Measurements from ENCODE around the gene CBX1. TPM values are rescaled to one million over a fixed set of nuclear protein-coding genes. Genes with fewer than 3 reads are reported as not detected.
A peak's percentile ranks its signal among the peaks of the same experiment; 100 is the strongest.

The CBX1 gene
- total and polyA plus RNA-seq, 7 donors = 26.6 to 69.6 (median 34.8) TPM

GRCh38 chr17:48051706-48052486, 49.4 kb downstream of the CBX1 start:
- no peaks in the 10 kb centered on the region for H3K9me3 ChIP-seq
- H3K27me3 ChIP-seq (ENCODE audit: insufficient read depth in 3 of 3, low read length in 2 of 3) = no peaks in the 10 kb centered on the region
- WGBS, 3 donors = 7 to 22% (median 13%) methylated on average over 5 of the region's 5 CpGs
- H3K4me1 ChIP-seq = peaks cover 57% of the 10 kb centered on the region
- ATAC-seq = peak in 3 of 4 donors; percentile 29 to 43 (median 31)
- DNase-seq = peak; percentile 63 to 86
- intact Hi-C loops (cut with DNase I) = loop anchor here in 1 of 2 donors (2.0 kb wide), 1 partner anchor 13 kb away; no protein-coding TSS in a partner anchor
- TF ChIP-seq CTCF (IDR thresholded peaks at IDR 0.05) = no peak
- H3K36me3 ChIP-seq (ENCODE audit: insufficient read depth in 1 of 2, low read depth in 1 of 2) = peaks cover 4 to 49% of the 10 kb centered on the region in 2 donors
- H3K4me3 ChIP-seq = peak overlapping the region; percentile 87
- H3K27ac ChIP-seq = peak overlapping the region; percentile 97

GRCh38 chr17:48051283-48051682, 50.0 kb downstream of the CBX1 start:
- WGBS, 3 donors = 29 to 54% (median 35%) methylated on average over 10 of the region's 10 CpGs
- intact Hi-C loops (cut with DNase I) = loop anchor here in 1 of 2 donors (2.0 kb wide), 1 partner anchor 14 kb away; no protein-coding TSS in a partner anchor
- Histone ChIP-seq H3K36me3 (ENCODE audit: insufficient read depth in 1 of 2, low read depth in 1 of 2) (peaks cover 3 to 43% of the 10 kb centered on the region in 2 donors), H3K27ac (peak overlapping the region; percentile 97), H3K4me3 (peak overlapping the region; percentile 87), H3K9me3 (no peaks in the 10 kb centered on the region), H3K27me3 (ENCODE audit: insufficient read depth in 3 of 3, low read length in 2 of 3) (no peaks in the 10 kb centered on the region), H3K4me1 (peaks cover 54% of the 10 kb centered on the region)
- no peak for TF ChIP-seq CTCF (IDR thresholded peaks at IDR 0.05)
- DNase-seq = no peak
- no peak for ATAC-seq

GRCh38 chr17:48048384-48049126, 52.7 kb downstream of the CBX1 start:
- 0 to 1% (median 0%) methylated on average over 48 to 53 of the region's 53 CpGs for WGBS, 3 donors
- ATAC-seq = peak; percentile 61 to 76 (median 68)
- intact Hi-C loops (cut with DNase I) = no loop called here
- H3K9me3 ChIP-seq = no peaks in the 10 kb centered on the region
- H3K27me3 ChIP-seq (ENCODE audit: insufficient read depth in 3 of 3, low read length in 2 of 3) = no peaks in the 10 kb centered on the region
- peak overlapping the region; percentile 97 for H3K27ac ChIP-seq
- H3K36me3 ChIP-seq (ENCODE audit: insufficient read depth in 1 of 2, low read depth in 1 of 2) = peaks cover 0 to 25% of the 10 kb centered on the region in 2 donors
- peak overlapping the region; percentile 87 for H3K4me3 ChIP-seq
- peak; percentile 95 to 97 for DNase-seq
- H3K4me1 ChIP-seq = peaks cover 53% of the 10 kb centered on the region
- no peak for TF ChIP-seq CTCF (IDR thresholded peaks at IDR 0.05)

GRCh38 chr17:48047741-48048383, 53.4 kb downstream of the CBX1 start, which contains the start of gene NFE2L1:
Gene NFE2L1, plus strand, starts transcription at chr17:48048359. Its CDS starts 2,760 bp downstream, at chr17:48051119.
- Histone ChIP-seq H3K4me1 (peaks cover 48% of the 10 kb centered on the region), H3K4me3 (peak within 1 kb of the TSS; percentile 87), H3K9me3 (no peaks in the 10 kb centered on the region), H3K27me3 (ENCODE audit: insufficient read depth in 3 of 3, low read length in 2 of 3) (no peaks in the 10 kb centered on the region), H3K36me3 (ENCODE audit: insufficient read depth in 1 of 2, low read depth in 1 of 2) (peaks cover 0 to 23% of the 10 kb centered on the region in 2 donors), H3K27ac (peak within 1 kb of the TSS; percentile 97)
- intact Hi-C loops (cut with DNase I) = no loop called here
- no peak for TF ChIP-seq CTCF (IDR thresholded peaks at IDR 0.05)
- ATAC-seq (peak; percentile 73 to 87 (median 80)), DNase-seq (peak; percentile 99 to 100)
- 0 to 1% (median 0%) methylated on average over 44 to 47 of the region's 47 CpGs for WGBS, 3 donors

All from psoas muscle (tissue), 8 donors.